NT2/D1 (cell line): ENCODE data around the gene RNF114.
"Not testable (repeated sequence)": the region's sequence is repeated elsewhere in the genome, so short reads cannot be mapped to it uniquely, and the experiment has no call there.

ENCODE experiments used
- DNase-seq: peaks from one replicate; pipeline ENCODE4 v3.0.0-alpha.2; 2011; ENCODE audit warnings: low read depth, low spot score
- H3K27me3 ChIP-seq: 2 replicates; pipeline ENCODE4 v1.6.0; 2011; ENCODE audit warnings: mild to moderate bottlenecking; ENCODE audit not compliant: insufficient read length, insufficient read depth
- H3K36me3 ChIP-seq: 2 replicates; pipeline ENCODE4 v1.6.1; 2011; ENCODE audit warnings: mild to moderate bottlenecking, low read length, mixed read lengths; ENCODE audit not compliant: insufficient read depth, insufficient read length
- H3K4me1 ChIP-seq: 2 replicates; pipeline ENCODE4 v1.5.1; 2011; ENCODE audit not compliant: insufficient read depth, insufficient read length
- H3K4me3 ChIP-seq: 2 replicates; pipeline ENCODE4 v1.5.1; 2011; ENCODE audit warnings: low read depth; ENCODE audit not compliant: insufficient read length
- H3K9ac ChIP-seq: 2 replicates; pipeline ENCODE4 v1.6.0; 2011; ENCODE audit warnings: low read depth; ENCODE audit not compliant: insufficient read length
- H3K9me3 ChIP-seq: 2 replicates; pipeline ENCODE4 v1.5.1; 2011; ENCODE audit warnings: mild to moderate bottlenecking, low read length; ENCODE audit not compliant: insufficient read depth
- SUZ12 ChIP-seq: IDR thresholded peaks from 2 replicates; pipeline ENCODE4 v1.6.1; 2011; ENCODE audit not compliant: insufficient read length, insufficient read depth; ENCODE audit errors: extremely low read depth
- YY1 ChIP-seq: IDR thresholded peaks from 2 replicates; pipeline ENCODE4 v1.6.1; 2011; ENCODE audit not compliant: insufficient read length, insufficient read depth
- ZNF274 ChIP-seq: IDR thresholded peaks from 2 replicates; pipeline ENCODE4 v1.6.1; 2011; ENCODE audit warnings: mild to moderate bottlenecking, low read depth, low read length

Gene RNF114

DNA sequence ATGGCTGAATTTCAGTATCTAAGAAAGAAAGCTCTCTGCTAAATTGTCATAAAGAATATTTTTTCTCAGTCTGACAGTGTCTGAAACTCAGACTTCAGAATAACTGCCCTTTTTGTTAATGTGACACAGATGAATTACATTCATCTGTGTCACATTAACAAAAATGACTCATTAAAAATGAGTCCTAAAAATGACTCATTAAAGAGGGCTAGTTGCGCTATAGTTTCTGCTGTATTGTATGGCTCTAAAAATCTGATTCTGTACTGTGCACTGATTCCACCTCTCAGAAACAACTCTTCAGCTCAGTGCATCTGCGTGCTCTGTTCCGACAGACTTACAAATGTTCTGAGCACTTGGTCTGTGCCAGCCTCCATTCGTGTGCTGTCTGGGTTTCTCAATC is 15.0 kb downstream of the RNF114 start:
- Histone ChIP-seq H3K9me3 (no peaks in the 10 kb centered on the region), H3K9ac (no peak overlapping the region), H3K36me3 (peaks cover 90% of the 10 kb centered on the region), H3K4me1 (no peaks in the 10 kb centered on the region), H3K27me3 (no peaks in the 10 kb centered on the region), H3K4me3 (no peak overlapping the region)
- no peak for TF ChIP-seq ZNF274
- no peak for TF ChIP-seq YY1
- TF ChIP-seq SUZ12 = no peak
- no peak for DNase-seq

DNA sequence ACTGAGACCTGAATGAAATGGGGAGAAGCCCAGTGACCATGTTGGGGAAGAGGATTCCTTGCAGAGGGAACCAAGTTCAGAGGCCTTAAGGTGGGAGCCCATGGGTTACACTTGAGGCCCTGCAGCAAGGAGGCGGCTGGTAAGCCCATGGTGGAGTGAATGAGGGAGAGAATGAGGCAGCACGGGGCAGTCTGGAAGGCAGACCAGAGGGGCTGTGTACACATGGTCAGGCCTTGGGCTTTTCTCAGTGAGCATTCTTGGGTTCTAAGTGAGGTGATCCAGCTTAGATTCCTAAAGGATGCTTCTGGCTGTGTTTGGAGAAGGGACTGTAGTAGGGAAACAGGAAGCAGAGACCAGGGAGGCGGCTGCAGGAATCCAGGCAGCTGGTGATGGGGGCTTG is 19.0 kb downstream of the RNF114 start:
- DNase-seq = no peak
- peaks cover 83% of the 10 kb centered on the region for H3K36me3 ChIP-seq
- TF ChIP-seq ZNF274 = no peak
- TF ChIP-seq SUZ12 = no peak
- TF ChIP-seq YY1 = no peak

DNA sequence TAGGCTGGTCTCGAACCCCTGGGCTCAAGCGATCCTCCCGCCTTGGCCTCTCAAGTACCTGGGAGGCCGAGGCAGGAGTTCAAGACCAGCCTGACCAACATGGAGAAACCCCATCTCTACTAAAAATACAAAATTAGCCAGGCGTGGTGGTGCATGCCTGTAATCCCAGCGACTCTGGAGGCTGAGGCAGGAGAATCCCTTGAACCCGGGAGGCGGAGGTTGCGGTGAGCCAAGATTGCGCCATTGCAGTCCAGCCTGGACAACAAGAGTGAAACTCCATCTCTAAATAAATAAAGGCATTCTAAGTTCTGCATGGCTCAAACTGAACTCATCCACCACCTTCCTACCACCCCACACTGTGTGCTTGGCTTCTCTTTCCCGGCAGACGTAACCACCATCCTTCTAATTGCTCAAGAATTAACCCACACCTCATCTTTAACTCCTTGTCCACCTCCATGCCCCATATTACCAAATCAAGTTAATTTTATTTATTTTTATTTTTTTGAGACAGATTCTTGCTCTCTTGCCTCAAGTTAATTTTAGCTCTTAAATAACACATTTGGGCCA is 19.7 kb downstream of the RNF114 start:
- not testable (repeated sequence) for H3K27me3 ChIP-seq, DNase-seq, H3K4me3 ChIP-seq, H3K4me1 ChIP-seq, H3K9me3 ChIP-seq, H3K9ac ChIP-seq
- H3K36me3 ChIP-seq = peaks cover 76% of the 10 kb centered on the region

More for the DNA sequence above, 19.0 kb downstream of the RNF114 start:
- no peaks in the 10 kb centered on the region for H3K27me3 ChIP-seq
- H3K4me3 ChIP-seq = no peak overlapping the region
- no peak overlapping the region for H3K9ac ChIP-seq
- H3K4me1 ChIP-seq = no peaks in the 10 kb centered on the region
- H3K9me3 ChIP-seq = no peaks in the 10 kb centered on the region

DNA sequence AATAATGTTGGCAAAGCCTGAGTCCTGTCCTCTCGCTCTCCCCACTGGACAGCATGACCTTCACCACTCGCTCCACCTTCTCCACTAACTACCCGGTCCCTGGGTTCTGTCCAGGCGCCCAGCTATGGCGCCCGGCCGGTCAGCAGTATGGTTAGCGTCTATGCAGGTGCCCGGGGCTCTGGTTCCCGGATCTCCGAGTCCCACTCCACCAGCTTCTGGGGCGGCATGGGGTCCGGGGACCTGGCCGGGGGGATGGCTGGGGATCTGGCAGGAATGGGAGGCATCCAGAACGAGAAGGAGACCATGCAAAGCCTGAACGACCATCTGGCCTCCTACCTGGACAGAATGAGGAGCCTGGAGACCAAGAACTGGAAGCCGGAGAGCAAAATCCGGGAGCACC is 20.5 kb downstream of the RNF114 start:
- Histone ChIP-seq H3K4me1 (no peaks in the 10 kb centered on the region), H3K9me3 (no peaks in the 10 kb centered on the region), H3K9ac (no peak overlapping the region), H3K27me3 (no peaks in the 10 kb centered on the region), H3K4me3 (no peak overlapping the region), H3K36me3 (peaks cover 70% of the 10 kb centered on the region)
- DNase-seq = no peak
- TF ChIP-seq SUZ12 (no peak), YY1 (no peak), ZNF274 (no peak)

DNA sequence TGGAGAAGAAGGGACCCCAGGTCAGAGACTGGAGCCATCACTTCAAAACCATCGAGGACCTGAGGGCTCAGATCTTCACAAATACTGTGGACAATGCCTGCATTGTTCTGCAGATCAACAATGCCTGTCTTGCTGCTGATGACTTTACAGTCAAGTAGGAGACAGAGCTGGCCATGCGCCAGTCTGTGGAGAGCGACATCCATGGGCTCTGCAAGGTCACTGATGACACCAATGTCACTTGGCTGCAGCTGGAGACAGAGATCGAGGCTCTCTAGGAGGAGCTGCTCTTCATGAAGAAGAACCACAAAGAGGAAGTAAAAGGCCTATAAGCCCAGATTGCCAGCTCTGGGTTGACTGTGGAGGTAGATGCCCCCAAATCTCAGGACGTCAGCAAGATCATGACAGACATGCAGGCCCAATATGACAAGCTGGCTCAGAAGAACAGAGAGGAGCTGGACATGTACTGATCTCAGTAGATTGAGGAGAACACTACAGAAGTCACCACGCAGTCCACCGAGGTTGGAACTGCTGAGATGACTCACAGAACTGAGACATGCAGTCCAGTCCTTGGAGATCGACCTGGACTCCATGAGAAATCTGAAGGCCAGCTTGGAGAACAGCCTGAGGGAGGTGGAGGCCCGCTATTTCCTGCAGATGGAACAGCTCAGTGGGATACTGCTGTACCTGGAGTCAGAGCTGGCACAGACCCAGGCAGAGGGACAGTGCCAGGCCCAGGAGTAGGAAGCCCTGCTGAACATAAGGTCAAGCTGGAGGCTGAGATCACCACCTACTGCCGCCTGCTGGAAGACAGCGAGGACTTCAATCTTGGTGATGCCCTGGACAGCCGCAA is 21.1 kb downstream of the RNF114 start:
- not testable (repeated sequence) for H3K9me3 ChIP-seq, H3K27me3 ChIP-seq, H3K4me3 ChIP-seq, DNase-seq, H3K9ac ChIP-seq, H3K4me1 ChIP-seq
- peaks cover 64% of the 10 kb centered on the region for H3K36me3 ChIP-seq

DNA sequence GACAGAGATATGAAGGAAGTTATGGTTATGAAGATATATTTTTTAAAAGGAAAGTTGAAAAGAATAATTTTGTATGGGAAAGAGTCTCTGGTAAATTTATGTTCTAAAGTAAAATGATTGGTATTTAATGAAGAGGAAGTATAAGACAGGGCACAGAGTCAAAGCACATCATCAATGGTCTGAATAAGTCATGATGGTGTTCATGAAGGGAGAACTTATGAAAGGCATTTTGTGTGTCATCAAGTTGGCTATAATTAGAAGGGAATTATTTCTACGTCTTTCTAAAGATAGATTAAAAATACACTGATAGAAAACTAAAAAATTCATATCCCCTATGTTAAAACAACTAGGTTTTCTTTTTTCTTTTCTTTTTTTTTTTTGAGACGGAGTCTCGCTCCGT is 25.2 kb downstream of the RNF114 start:
- peaks cover 25% of the 10 kb centered on the region for H3K36me3 ChIP-seq
- no peaks in the 10 kb centered on the region for H3K4me1 ChIP-seq
- H3K4me3 ChIP-seq = no peak overlapping the region
- no peaks in the 10 kb centered on the region for H3K9me3 ChIP-seq
- TF ChIP-seq SUZ12 (no peak), ZNF274 (no peak), YY1 (no peak)
- no peak for DNase-seq
- H3K9ac ChIP-seq = no peak overlapping the region
- H3K27me3 ChIP-seq = no peaks in the 10 kb centered on the region

DNA sequence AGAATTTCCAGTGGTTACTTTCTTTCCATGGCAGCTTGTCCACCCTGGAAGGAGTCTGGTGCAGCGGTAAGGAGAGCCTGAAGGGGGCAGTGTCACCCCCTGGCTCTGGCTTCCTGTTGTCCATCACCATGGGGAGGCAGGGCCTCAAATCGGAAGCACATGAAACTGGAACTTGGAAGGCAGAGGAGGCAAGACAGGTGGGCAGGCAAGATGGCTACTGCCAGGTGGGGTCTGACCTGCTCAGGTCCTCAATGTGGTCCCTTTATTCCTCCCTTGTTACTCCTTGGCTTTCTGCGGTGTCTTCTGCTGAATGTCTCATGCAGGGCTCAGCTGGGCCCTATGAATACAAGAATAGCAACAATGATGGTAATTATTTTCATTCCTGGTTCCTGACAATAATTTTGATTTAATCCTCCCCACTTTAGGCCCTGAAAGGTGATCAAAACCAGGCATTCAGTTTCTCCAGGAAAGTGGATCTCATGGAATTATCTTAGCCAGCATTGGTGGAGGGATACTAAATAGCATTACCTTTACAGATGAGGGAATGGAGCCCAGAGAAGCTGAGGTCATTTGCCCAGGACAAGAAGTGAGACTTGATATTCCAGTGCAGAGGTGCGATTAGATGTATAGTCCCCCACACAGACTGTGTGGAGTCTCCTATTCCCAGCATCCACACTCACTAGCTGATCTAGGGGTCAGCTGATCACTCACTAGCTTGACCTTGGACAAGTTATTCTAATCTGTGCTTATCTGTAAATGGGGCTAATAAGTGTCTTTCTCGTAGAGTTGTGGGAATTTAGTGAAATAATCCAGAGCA is 29.0 kb downstream of the RNF114 start:
- Histone ChIP-seq H3K4me1 (no peaks in the 10 kb centered on the region), H3K27me3 (no peaks in the 10 kb centered on the region), H3K4me3 (no peak overlapping the region), H3K9me3 (no peaks in the 10 kb centered on the region), H3K9ac (no peak overlapping the region), H3K36me3 (peaks cover under 1% of the 10 kb centered on the region)
- peak; percentile 74 for DNase-seq
- TF ChIP-seq SUZ12 (no peak), ZNF274 (no peak), YY1 (no peak)
